Progenitor cell of endocrine pancreas (in vitro differentiated cells): ENCODE results near the gene SPECC1L. TPM values are rescaled to one million over a fixed set of nuclear protein-coding genes. Genes with fewer than 3 reads are reported as not detected.

Experiments used
- DNase-seq: peaks from one replicate; pipeline ENCODE4 v3.0.0; 2021; ENCODE audit warnings: low spot score; ENCODE audit not compliant: unreplicated experiment
- H3K27ac Mint-ChIP-seq: 2 replicates; pipeline ENCODE4 v1.8.0; 2021; ENCODE audit warnings: mild to moderate bottlenecking, moderate library complexity, mixed read lengths
- H3K27me3 Mint-ChIP-seq: 2 replicates; pipeline ENCODE4 v1.8.0; 2021; ENCODE audit warnings: mixed read lengths
- H3K36me3 Mint-ChIP-seq: 2 replicates; pipeline ENCODE4 v1.8.0; 2022; ENCODE audit warnings: mixed read lengths; ENCODE audit not compliant: insufficient read depth
- H3K4me1 Mint-ChIP-seq: 2 replicates; pipeline ENCODE4 v1.8.0; 2021; ENCODE audit warnings: low read depth, mixed read lengths
- H3K4me3 Mint-ChIP-seq: 2 replicates; pipeline ENCODE4 v1.8.0; 2021; ENCODE audit warnings: low read depth, mild to moderate bottlenecking, moderate library complexity, mixed read lengths
- H3K9me3 Mint-ChIP-seq: 2 replicates; pipeline ENCODE4 v1.8.0; 2021; ENCODE audit warnings: low read depth, mixed read lengths
- total RNA-seq: library from RNA; stranded (reverse); gene quantifications from 2 replicates; pipeline ENCODE4 v1.2.1, GENCODE V29; 2021
- TF ChIP-seq, protein P1 (sequence below): fragments of 200-600 bp; sonication (generic); IDR thresholded peaks from one replicate; pipeline ENCODE4 v1.5.0; 2021; ENCODE audit warnings: antibody characterized with exemption, mild to moderate bottlenecking; ENCODE audit not compliant: unreplicated experiment

Gene SPECC1L
- total RNA-seq, 1 donor from 2014 or later = 96.9 TPM

DNA sequence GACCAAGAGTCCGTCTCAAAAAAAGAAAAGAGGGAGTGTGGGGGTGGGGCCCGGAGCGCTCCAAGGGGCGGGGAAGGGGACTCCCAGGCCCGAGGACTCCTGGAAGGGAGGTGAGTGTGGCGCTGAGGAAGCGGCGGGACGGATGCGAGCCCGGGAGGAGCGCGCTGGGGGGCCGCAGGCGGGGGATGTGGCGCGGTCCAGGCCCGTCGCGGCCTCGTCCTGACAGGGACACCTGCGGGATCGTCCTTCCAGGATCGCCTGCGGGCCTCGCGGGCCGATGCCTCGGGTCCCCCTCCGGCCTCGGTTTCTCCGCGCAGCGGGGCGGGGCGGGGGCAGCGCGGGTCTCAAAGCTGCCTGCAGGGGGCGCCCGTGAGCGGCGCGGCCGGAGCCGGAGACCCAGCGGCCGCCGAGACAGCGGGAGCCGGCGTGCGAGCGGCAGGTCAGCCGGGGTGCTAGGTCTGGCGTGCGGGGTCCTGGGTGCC lies 152.9 kb downstream of the SPECC1L start:
- Mint-ChIP-seq H3K27ac (no peak overlapping the region), H3K4me1 (no peaks in the 10 kb centered on the region), H3K36me3 (no peaks in the 10 kb centered on the region), H3K9me3 (no peaks in the 10 kb centered on the region), H3K4me3 (no peak overlapping the region), H3K27me3 (peaks cover 31% of the 10 kb centered on the region)
- TF ChIP-seq, protein P1, sequence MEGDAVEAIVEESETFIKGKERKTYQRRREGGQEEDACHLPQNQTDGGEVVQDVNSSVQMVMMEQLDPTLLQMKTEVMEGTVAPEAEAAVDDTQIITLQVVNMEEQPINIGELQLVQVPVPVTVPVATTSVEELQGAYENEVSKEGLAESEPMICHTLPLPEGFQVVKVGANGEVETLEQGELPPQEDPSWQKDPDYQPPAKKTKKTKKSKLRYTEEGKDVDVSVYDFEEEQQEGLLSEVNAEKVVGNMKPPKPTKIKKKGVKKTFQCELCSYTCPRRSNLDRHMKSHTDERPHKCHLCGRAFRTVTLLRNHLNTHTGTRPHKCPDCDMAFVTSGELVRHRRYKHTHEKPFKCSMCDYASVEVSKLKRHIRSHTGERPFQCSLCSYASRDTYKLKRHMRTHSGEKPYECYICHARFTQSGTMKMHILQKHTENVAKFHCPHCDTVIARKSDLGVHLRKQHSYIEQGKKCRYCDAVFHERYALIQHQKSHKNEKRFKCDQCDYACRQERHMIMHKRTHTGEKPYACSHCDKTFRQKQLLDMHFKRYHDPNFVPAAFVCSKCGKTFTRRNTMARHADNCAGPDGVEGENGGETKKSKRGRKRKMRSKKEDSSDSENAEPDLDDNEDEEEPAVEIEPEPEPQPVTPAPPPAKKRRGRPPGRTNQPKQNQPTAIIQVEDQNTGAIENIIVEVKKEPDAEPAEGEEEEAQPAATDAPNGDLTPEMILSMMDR = peak; percentile 94
- peak; percentile 65 for DNase-seq

DNA sequence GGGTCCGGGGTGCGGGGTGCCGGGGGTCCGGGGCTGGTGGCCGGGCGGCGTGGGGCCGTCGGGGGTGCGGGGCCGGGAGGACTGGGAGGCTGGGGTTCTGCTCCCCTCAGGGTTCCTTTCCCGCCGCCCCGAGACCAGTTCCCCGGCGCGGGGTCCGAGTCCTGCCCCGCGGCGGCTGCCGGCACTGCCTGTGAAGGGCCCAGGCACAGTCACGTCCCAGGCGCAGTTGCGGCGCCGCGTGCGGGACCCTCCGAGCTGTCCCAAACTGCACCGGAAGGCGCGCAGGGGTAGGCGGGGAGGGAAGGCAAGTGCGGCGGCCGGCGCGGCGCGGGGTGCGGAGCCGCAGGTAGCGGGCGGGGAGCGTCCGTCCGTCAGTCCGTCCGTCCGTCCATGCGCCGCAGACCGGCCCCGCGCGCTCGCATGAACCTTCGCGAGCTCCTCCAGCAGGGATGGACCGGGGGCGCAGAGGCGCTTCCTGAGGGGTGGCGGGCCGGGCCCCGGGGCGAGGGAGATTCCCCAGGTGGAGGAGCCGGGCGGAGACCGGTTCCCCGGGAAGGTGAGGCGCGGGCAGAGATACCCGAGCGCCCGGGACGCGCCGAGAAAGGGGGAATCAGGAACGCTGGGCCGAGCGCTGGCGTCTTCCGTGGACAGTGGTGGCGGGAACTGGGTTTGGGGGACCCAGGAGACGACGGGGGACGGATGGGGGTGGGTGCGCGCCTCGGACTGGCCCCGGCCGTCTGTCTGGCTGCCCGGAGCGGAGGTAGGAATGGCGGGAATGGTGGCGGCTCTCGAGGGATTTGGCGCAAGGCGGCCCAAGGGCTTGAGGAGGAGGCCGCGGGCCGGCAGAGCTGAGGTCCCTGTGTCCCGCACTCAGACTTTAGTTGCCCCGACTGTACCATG lies 153.6 kb downstream of the SPECC1L start:
- DNase-seq = no peak
- H3K9me3 Mint-ChIP-seq = no peaks in the 10 kb centered on the region

DNA sequence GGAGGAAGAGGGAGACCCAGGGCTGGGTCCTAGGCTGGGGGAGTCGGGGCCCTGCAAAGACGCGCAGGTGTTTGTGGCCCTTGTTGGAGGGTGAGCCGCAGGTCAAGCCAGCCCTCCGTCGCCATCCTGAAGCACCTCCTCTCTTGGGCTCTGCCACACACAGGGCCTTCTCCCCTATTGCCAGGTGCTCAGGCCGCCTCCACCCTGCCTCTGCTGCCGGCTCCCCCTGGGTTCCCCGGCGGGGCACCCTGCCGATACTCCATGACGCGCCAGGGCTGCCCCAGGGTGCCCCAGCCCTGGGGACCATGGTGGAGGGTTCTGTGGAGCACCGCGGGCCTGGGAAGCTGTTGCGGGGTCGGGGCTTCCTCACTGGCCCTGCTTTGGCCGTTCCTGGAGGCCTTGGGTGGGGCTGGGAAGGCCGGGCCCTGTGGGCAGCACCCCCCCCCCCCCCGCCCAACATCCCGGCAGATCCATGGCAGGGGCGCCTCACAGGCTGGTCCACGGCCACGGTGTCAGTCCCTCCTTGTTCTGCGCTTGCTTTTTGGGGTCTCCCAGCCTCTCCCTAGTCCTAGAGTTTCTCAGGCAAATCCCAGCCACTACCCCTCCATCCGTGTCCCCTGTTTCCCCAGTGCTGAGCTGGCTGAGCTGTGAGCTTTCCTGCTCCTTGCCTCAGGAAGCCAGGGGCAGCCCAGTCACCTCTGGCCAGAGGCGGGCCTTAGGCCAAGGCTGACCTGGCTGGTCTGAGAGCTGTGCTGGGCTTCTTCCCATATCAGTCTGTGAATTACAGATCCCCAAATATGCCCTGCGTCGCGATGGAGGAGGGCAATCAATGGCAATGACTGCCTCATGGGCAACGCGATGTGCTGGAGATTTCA lies 154.5 kb downstream of the SPECC1L start:
- Mint-ChIP-seq H3K4me1 (peaks cover 1% of the 10 kb centered on the region), H3K36me3 (no peaks in the 10 kb centered on the region), H3K27ac (peak overlapping the region; percentile 14), H3K27me3 (peaks cover 31% of the 10 kb centered on the region), H3K4me3 (peak overlapping the region; percentile 69), H3K9me3 (no peaks in the 10 kb centered on the region)
- no peak for DNase-seq
- TF ChIP-seq, protein P1 = no peak

More for the DNA sequence above, 153.6 kb downstream of the SPECC1L start:
- Mint-ChIP-seq H3K4me3 (peak overlapping the region; percentile 69), H3K4me1 (peaks cover 1% of the 10 kb centered on the region), H3K27me3 (peaks cover 31% of the 10 kb centered on the region), H3K36me3 (no peaks in the 10 kb centered on the region), H3K27ac (peak overlapping the region; percentile 56)
- TF ChIP-seq, protein P1 = no peak

DNA sequence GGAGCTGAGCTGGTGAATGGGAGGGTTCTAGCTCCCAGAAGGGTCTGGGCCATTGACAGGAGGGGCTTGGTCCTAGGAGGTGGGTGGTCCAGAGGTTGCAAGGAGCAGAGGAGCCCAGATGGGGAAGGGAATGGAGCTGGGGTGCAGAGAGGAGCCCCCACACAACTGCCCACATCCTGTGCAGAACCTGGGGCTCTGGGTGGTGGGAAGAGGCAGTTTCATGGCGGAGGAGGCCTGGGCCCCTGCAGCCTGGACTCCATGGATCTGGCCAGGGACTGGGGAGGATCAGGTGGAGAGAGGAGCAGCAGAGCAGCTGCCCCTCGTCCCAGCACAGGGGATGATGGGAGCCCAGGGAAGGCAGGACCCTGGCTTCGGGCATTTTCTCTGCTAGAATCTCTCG lies 155.8 kb downstream of the SPECC1L start:
- TF ChIP-seq, protein P1 = no peak
- H3K4me1 Mint-ChIP-seq = peaks cover 1% of the 10 kb centered on the region
- no peak for DNase-seq
- peaks cover 31% of the 10 kb centered on the region for H3K27me3 Mint-ChIP-seq
- H3K9me3 Mint-ChIP-seq = no peaks in the 10 kb centered on the region
- H3K36me3 Mint-ChIP-seq = no peaks in the 10 kb centered on the region
- no peak overlapping the region for H3K27ac Mint-ChIP-seq
- H3K4me3 Mint-ChIP-seq = no peak overlapping the region

DNA sequence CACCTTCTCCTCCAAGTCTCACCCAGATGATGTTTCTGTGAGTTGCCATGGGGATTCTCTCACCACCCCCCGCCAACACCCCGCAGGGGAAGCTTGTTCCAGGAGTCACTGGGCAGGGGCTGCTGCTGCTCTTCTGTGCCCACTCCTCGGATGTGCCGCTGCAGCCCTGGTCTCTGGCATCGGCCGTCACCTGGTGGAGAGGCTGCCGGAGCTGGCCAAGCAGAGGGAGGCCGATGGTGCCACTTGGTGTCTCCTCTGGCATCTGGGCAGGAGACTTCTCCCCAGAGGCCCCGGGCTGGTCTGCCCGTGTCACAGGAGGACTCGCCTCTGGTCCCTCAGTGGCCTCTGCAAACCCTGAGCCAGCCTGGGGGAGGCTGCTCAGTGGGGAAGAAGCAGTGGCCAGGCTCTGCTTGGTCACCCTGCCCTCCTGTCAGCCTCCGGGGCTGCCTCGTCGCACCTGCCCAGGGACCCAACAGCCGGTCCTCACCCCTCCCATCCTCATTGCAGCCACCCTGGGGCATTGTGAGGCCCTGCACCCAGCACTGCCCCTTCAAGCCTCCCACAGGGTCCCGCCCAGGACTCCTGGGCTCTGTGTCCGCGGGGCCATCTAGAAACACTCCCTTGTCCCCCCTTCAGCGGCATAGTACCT lies 156.3 kb downstream of the SPECC1L start:
- Mint-ChIP-seq H3K9me3 (no peaks in the 10 kb centered on the region), H3K36me3 (no peaks in the 10 kb centered on the region), H3K27me3 (peaks cover 31% of the 10 kb centered on the region), H3K4me3 (no peak overlapping the region), H3K27ac (no peak overlapping the region), H3K4me1 (peaks cover 1% of the 10 kb centered on the region)
- no peak for DNase-seq
- TF ChIP-seq, protein P1 = no peak
